ENCODE measurements around the gene TMEM256. TPM values are rescaled to one million over a fixed set of nuclear protein-coding genes. Genes with fewer than 3 reads are reported as not detected.
A peak's percentile ranks its signal among the peaks of the same experiment; 100 is the strongest.

TMEM256 gene
- total and polyA plus RNA-seq, 2 donors (not counting 3 experiments of a cell fraction or from before 2014, with no cell fraction given): 67.4 to 148 TPM

DNA sequence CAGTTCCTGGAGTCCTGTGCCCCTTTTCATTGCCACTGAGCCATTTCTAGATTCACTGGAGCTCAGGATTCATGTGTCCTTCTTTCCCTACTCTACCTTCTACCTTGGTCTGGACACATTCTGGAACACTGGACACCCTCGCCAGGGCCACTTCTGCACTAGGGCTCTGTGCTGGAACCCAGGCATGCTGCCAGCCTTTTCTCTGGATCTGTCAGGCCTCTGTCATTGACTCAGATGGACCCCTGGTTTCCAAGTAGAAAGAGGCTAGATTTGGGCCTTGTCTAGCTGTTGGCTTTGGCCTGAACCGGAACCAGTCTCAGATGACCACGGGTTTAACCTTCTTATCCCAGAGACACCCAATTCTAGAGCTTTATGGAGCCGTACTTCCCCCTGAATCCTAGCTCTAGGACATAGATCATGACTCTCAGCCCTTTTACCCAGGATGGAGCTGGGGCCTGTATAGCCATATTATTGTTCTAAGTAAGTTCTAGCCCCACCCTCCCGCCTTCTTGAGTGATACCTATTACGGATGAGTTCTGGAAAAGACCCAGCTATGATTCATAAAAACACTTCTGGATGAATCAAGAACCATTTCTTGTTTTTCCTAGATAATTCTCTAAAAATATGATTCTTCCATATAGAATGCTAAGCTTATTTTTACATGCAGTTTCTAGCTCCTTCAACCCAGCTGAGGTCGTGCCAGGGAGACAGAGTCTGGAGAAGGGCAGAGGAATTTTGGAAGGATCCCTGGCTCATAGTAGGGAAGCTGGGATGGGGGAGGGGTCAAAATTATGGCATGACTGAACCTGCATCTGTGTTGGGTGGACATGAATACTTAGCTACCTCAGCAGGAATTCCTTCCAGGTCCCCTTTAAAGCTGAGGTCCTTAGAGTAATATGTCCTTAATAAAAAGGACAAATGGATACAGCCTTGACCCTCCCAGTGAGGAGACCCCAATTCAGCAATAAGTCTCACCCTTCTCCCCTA lies 39.9 kb upstream of the TMEM256 start:
- dilution Hi-C loops (cut with MboI; ENCODE audit: extremely low pct_ligation_motif_present, low sequenced_read_pairs): no loop called here
- peak; percentile 54 for FAIRE-seq
- ChIA-PET CTCF (interaction anchor here (0.9 to 4.1 kb wide), 10 partner anchors 7 to 398 kb away, joined by 3 to 30 read pairs (median 4); partner anchors contain the start of genes TMEM102 and TNFSF13), POLR2A (interaction anchor here (1.2 kb wide), 1 partner anchor 40 kb away, joined by 7 read pairs; the partner anchor contains the start of gene POLR2A)
- DNase-seq (ENCODE audit: low read depth, low spot score): peak; percentile 14
- H3K4me1 ChIP-seq (ENCODE audit: control insufficient read depth, extremely low read depth, insufficient read depth, low read length): peaks cover 20% of the 10 kb centered on the region
- no peaks in the 10 kb centered on the region for H3K36me3 ChIP-seq (ENCODE audit: control insufficient read depth in 2 of 2, extremely low read depth in 1 of 2, insufficient read depth in 2 of 2, low read length in 2 of 2)
- no peaks in the 10 kb centered on the region for H4K20me1 ChIP-seq (replicated peaks; ENCODE audit: control insufficient read depth, extremely low read depth, insufficient read depth, low read length)
- no peak overlapping the region for H3K4me2 ChIP-seq (ENCODE audit: insufficient read depth, low read length)
- H3K4me3 ChIP-seq (replicated peaks in 1 of 3; ENCODE audit: insufficient read depth in 1 of 3, low read depth in 1 of 3, low read length in 3 of 3): no peak overlapping the region
- no peak overlapping the region for H2AFZ ChIP-seq (ENCODE audit: low read depth, low read length)
- no peaks in the 10 kb centered on the region for H3K9me1 ChIP-seq (replicated peaks; ENCODE audit: control insufficient read depth, extremely low read depth, insufficient read depth, low read length)
- no peak overlapping the region for H3K9ac ChIP-seq (replicated peaks; ENCODE audit: extremely low read depth, insufficient read depth, low read length)
- no TSS peak for BruUV-seq (replicated peaks)
- intact Hi-C loops (cut with micrococcal nuclease): no loop called here
- H3K9me3 ChIP-seq (replicated peaks; ENCODE audit: control insufficient read depth, insufficient read depth, low read length): no peaks in the 10 kb centered on the region
- no peaks in the 10 kb centered on the region for H3K79me2 ChIP-seq (ENCODE audit: control insufficient read depth, insufficient read depth, low read length)
- TF ChIP-seq EZH2 (IDR thresholded peaks at IDR 0.05; ENCODE audit: borderline replicate concordance, low read depth, low read length, severe bottlenecking) (no peak), MAX (IDR thresholded peaks at IDR 0.05; ENCODE audit: insufficient read depth, insufficient read length) (no peak), CTCF (IDR thresholded peaks at IDR 0.05; ENCODE audit: extremely low read depth in 1 of 2, insufficient read depth in 1 of 2, low read depth in 1 of 2, low read length in 2 of 2) (no peak), GATA2 (IDR thresholded peaks at IDR 0.05; ENCODE audit: insufficient read depth, insufficient read length, low read depth, low read length) (no peak), FOS (IDR thresholded peaks at IDR 0.05; ENCODE audit: borderline replicate concordance, insufficient read depth, low read length) (peak; percentile 31), MYC (IDR thresholded peaks at IDR 0.05; ENCODE audit: low read depth, low read length) (no peak)
- H3K27ac ChIP-seq (ENCODE audit: insufficient read depth, low read depth, low read length): no peak overlapping the region
- peaks cover 29 to 41% of the 10 kb centered on the region in 2 experiments for H3K27me3 ChIP-seq (ENCODE audit: control insufficient read depth in 2 of 2, insufficient read depth in 2 of 2, low read length in 2 of 2)

All from endothelial cell of umbilical vein (primary cell).